Right renal pelvis (tissue), 4 donors: ENCODE results near the gene PRSS16. TPM values are rescaled to one million over a fixed set of nuclear protein-coding genes. Genes with fewer than 3 reads are reported as not detected.

ENCODE experiments used
- DNase-seq, 4 donors: peaks; one replicate each; pipeline ENCODE4 v3.0.0-alpha.2; 2013; ENCODE audit warnings: low read depth in 4 of 4, low spot score in 3 of 4, missing footprints in 1 of 4
- polyA plus RNA-seq, 4 donors: library from polyadenylated mRNA; unstranded; fragments of 120-200 nt; gene quantifications; one replicate each; pipeline ENCODE4 v1.2.1, GENCODE V29; 2013; ENCODE audit not compliant: insufficient read length in 4 of 4

Gene PRSS16
- polyA plus RNA-seq, 4 donors, result 0.21 to 1.5 (median 0.37) TPM

DNA sequence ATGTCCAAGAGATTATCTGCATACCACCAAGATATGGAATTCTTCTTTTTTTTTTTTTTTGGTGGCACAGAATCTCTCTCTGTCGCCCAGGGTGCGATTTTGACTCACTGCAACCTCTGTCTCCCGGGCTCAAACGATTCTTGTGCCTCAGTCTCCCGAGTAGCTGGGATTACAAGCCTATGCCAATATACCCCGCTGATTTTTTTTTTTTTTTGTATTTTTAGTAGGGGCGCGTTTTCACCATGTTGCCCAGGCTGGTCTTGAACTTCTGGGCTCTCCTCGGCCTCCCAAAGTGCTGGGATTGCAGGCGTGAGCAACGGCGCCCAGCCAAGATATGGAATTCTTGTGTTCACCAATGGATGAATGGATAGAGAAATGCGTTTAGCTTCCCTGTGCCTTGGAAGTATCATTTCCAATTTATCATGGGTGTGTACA lies 33.6 kb downstream of the PRSS16 start:
- DNase-seq, result no peak

DNA sequence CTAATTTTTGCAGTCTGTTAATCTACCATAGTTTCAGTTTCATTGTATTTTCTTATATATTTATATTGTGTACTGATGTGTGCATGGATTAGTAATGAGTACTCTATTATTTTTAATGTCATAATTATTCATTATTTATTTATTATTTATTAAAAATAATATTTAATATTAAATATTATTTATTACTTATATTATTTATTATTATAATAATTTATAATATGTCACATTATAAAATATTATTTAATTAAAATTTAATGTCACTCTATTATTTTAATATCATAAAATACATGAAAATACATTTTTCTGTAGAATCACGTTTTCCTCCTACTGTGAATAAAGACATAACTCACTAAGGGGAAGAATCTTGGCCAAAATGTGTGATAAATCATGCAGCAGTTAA lies 34.1 kb downstream of the PRSS16 start:
- DNase-seq, result no peak

DNA sequence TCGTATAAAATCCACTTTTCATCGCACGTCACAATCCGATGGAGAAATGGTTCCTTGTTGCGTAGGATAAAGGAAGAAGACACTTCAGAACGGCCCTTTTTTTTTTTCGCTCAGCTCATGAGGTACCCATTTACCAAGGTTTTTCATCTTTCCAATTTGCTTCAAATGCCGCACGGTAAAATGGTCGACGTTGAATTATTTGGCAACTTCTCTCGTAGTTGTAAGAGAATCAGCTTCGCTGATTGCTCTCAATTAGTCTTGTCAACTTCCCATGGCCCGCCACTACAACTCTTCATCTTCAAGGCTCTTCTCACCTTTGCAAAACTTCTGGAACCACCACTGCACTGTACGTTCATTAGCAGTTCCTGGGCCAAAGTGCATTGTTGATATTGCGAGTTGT lies 35.8 kb downstream of the PRSS16 start:
- DNase-seq, result no peak

DNA sequence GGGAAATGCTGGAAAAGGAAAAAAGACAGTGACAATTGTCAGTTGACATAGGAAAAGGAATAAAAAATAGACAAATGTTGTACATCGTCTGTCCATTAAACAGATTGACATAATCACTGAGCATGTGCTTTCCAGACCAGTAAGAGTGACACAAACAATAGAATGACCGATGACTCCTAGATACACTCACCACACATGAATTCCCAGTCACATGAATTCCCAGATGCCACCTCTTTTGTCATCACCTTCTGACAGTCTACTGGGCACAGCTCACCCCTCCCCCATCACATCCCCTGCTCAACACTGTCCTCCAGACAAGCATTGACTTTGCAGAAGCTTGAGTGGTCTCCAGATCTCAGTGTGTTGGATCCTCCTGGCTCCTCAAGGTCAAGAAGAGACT lies 38.6 kb downstream of the PRSS16 start:
- no peak for DNase-seq

DNA sequence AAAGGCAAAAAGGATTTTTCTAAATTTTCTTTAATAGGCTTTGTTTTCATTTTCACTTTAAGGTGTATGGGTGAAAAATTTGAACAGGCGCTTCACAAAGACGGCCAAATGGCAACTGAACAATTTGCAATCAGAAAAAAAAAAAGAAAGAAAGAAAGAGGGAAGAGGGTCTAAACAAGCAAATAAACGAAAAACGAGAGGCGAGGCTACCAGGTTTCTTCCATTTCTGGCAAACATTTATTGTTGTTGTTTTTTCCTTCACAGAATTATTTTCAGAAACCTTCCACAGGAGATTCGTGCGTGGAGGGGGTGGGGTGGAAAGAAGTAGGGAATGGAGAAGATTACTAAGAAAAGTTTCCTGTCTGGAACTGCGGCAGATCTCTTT lies 40.2 kb downstream of the PRSS16 start:
- DNase-seq, result no peak

DNA sequence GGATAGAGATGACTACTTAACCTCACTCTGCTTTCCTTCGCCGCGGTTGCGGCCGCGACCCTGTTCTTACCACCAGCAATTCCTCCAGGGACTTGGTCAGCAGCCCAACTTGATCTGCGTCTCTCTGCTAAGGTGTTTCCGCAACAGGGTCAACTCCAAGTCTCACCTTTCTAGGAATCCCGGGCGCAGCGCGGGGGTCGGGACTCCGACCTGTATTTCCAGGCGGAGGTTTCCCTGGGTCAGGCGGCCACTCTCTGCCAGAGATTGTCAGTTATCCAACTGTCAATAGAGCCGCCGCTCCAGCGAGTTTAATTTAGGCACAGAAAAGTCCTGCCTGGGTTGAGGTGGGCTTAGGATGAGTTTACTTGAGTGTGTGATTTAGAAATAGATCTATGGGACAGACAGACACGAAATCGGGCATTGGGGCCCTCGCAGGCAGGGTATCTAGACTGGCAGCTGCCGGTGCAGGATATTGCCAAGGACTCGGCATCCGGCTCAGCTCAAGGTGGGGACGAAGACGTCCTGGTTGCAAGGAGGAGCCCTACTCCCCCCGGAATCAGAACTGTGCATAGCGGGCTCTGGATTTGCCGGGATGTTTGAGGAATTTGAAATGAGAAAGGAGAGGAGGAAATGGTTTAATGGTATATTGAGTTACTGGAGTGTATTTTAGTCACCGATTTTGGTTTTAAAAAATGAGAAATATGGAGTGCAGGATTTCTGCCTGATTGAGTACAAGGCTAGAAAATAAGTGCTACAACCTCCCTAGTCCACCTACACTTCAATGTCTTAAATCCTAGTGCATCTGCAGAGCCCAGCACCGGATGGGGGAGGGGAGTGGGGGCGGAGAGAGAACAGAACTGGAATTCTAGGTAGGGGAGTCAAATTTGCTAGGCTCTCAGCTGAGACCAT lies 40.9 kb downstream of the PRSS16 start:
- no peak for DNase-seq

DNA sequence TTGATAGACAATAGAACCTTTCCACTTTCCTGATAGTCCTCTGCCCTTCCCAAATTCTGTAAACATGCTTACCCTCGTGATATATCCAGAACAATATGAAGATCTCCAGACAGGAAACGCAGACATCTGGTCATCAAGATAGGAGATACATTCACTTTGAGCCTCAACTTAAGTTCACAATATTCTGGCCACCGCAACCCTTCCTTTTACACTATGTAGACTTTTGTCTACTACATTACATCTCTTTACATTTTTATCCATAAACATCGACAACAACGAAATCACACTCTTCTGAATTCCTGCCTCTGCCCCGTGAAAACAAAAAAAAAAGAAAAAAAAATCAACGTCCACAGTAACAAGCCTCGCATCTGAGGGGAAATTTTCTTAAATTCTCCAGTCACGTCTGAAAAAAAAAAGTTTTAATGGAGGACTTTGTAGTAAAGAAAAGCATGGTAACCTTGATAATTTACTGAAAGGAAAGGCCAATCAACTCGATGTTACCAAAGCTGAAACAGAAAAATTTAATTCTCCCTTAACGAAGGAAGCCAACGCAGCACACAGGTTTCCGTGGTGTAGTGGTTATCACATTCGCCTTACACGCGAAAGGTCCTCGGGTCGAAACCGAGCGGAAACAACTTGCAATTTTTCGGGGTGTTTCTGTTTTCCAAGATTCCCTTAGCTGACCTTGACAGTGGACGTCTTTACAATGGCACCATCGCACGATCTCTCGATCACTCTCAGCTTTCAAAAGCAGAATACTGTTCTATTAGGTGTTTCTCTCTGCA lies 42.8 kb downstream of the PRSS16 start:
- DNase-seq, result no peak

DNA sequence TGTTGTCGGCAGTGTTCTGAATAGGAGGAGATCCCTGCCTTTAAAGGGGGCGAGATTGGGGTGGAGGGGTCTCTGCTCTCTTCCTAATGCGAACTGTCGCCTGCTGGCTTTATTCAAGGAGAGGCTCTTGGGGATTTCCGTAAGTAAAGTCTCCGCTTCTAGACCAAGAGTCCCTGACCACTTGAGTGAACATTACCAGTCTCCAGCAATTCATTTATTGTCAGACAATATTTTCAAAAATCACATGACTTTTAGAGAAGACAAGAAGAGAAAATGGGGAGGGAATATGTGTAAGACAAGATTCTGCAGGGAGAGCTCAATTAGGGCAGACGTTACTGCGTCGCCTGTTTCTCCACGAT lies 43.3 kb downstream of the PRSS16 start:
- no peak for DNase-seq

DNA sequence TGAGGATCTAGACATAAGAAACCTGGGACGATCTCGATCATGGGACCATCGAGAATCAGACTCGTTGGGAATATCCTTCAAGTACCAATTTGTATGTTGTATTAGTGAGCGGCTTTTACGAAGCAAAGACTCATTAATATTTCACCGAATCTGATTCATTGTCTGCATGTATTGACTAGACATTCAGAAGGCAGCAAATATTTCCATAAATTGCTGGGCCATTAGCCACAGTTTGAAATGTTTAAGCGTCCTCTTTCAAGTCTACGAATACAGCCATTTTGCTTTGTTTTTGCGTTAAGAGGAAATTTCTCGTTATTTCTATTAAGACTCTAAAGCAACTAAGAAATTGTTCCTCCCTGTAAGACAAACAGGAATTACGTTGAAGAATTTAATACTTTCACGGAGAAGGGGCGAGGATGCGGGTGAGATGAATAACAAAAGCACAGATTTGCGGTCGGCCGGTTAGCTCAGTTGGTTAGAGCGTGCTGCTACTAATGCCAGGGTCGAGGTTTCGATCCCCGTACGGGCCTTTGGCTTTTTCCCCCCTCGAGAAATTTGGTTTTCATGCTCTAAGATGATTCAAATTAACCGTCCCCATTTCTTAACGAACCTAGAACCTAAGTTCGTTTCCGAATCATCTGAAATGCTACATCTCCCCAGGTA lies 46.1 kb downstream of the PRSS16 start:
- DNase-seq, result no peak

DNA sequence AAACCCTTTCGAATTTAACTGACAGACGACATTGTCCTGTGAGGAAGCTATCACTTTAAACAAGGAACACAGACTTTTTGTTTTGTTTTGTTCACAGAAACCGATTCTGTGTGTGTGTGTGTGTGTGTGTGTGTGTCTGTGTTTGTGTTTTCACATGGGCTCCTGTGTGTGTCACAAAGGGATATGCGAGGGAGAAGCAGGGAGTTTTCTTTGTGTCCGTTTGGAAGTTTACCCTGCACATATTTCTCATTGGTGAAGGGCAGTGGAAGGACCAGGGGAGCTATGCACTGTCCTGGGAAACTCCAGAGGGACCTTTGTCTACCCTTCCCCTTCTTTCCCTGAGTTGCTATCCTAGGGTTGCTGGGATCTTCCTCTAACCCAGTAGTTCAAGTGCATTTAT lies 46.9 kb downstream of the PRSS16 start:
- DNase-seq, result no peak

DNA sequence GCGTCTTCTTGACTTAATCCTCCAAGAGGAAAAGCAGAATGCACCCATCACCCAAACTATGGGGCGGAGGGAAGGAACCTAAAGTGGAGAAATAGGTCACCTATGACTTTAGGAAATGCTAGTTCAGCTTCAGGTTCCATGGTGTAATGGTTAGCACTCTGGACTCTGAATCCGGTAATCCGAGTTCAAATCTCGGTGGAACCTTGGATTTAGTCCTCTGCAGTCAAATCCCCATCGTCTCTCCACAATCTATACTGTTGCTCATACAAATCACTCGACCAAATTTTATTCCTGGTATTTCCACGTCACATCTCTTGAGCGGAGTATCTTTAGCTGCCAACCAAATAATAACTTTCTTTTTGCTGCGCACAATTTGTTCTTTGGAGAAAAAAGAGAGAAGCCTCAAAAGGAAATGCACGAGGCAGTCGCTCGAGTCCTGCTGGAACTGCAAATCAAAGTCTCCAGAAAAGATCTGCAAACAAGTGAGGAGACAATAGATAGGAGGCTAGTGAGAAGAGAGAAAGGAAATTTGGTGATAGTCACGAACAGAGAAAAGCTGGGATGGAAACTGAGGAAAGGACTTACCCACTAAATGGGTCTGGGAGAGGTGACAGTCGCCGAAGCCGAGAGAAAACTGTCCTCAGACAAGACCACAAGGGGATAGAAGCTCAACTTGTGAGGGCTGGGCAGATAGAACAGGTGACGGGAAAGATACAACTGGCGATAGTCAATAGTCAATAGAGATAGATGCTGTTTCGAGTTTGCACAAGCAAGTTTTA lies 48.0 kb downstream of the PRSS16 start:
- no peak for DNase-seq

DNA sequence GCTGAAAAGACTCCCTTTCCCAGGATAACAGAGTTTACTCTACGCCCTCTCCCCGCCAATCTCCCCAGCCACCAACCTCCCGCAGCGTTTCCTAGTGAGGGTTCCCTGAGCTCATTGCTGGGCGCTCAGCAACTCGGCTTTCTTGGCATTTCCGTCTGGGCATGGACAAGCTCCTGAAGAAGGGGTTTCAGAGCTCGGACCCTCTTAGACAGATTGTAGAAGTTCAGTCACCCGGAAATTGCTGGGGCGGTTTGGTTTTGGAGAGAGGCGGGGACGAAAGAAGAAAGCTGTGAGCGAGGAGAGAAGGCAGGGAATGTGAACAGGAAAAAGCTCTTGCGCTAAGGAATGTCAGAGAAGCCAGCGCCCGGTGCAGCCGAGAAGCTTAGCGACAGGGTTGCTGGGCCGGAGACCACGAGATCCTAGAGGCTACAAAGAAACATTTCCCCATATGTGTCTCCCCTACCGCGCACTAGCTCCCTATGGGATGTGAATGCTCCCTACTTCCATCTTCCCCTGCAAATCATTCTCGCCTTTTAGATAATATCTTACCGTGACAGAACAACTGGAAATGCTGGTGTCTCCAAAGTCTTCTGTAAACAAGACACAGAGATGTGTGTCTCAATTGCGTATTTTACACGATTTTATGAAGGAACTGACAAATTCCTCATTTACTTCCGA lies 48.7 kb downstream of the PRSS16 start:
- DNase-seq, result no peak

DNA sequence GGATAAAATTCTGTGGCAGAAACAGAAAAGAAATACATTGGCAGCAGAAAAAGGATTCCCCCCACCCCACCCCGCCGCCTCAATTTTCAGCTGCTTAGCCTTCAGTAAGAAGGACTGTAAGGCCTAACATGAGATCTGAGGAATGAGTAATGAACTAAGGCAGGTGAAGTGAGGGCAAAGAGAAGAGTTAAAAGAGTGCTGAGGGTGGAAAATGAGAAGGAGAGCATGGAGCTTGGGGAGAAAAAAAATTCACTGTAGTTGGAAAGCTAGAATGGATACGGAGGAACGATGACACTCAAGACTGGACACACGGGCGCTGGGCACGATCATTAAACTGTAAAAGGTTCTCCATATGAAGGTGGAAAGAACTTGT lies 50.0 kb downstream of the PRSS16 start:
- no peak for DNase-seq

DNA sequence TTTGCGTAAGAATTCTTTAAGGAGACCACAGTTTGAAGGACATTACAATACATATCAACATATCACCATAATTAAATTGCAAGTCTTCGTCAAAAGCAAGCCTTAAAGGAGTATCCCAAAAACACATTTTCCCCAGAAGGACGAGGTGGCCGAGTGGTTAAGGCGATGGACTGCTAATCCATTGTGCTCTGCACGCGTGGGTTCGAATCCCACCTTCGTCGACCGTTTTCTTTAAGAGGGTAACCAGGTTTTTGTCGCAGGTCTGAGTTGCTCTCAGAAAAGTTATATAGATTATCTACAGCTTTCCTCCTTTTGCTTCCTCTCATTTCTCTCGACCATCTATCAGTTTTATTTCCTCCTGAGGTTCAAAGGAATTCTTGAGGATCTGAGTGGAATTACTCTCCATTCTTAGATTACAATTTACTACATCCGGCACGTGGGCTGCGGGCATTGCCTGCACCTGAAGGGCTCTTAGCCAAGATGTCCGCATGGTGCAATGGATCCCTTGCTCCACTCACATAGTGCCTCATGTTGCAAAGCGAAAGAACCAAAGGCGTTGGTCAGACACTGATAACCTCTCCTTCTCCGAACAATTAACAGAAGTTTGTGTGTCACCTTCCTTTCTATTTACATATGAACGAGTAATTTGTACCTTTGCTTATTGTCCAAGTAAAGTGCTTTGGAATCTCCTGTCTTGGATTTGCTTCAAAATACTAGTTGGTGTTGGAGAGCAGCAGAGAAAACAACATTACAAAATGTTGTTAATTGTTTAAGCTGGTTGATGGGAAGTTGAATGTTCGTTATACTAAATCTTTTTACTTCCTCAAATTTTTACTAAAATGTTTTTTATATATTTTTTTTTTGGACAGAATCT lies 50.6 kb downstream of the PRSS16 start:
- no peak for DNase-seq

DNA sequence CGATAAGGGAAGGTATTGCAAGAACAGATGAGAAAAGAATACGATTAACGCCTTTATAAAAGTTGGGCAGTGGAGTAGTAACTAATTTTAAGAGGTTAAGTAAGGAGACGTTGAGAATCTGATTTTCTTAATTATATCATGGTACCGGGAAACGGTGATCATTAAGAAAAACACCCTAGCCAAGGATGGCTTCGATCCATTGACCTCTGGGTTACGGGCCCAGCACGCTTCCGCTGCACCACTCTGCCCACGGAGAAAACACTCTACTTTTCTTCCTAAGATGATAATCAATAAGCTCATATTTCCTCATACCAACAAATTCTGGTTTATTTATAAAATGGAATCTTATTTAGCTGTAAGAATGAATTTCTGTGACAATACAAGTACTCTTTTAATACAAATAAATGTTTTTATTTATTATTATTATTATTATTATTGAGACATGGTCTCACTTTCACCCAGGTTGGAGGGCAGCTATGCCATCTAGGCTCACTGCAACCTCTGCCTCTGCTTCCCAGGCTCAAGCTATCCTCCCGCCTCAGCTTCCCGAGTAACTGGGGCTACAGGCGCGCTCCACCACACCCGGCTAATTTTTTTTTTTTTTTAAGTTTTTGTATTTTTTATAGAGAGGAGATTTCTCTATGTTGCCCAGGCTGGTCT lies 56.2 kb downstream of the PRSS16 start:
- DNase-seq, result no peak
